ENCODE results near the gene AZGP1. TPM values are rescaled to one million over a fixed set of nuclear protein-coding genes. Genes with fewer than 3 reads are reported as not detected.
"Not testable (repeated sequence)": the region's sequence is repeated elsewhere in the genome, so short reads cannot be mapped to it uniquely, and the experiment has no call there.

The AZGP1 gene
- polyA plus RNA-seq, 1 of the 3 experiments (the other 2 are of a cell fraction): not detected

DNA sequence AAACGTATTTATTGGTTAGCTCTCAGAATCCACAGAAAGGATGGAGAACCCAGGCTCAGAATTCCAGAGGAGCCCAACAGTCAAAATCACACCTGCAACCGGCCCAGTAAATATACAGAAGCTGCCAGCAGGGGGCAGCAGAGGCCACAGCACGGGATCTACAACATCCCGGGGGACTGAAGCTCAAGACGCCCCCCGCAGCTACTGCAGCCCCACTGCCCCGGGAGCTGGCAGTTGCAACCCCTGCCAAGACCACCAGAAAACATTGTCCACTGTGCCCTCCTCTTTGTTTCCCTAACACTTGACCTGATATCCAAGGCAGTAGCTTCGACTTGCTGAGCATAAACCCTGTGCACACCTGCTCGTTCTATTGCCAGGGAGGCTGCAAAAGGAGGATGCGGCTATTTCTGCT, 4.0 kb upstream of the AZGP1 start:
- WGBS (ENCODE audit: low lambda C conversion rate): 14% methylated on average over 9 of the region's 10 CpGs

DNA sequence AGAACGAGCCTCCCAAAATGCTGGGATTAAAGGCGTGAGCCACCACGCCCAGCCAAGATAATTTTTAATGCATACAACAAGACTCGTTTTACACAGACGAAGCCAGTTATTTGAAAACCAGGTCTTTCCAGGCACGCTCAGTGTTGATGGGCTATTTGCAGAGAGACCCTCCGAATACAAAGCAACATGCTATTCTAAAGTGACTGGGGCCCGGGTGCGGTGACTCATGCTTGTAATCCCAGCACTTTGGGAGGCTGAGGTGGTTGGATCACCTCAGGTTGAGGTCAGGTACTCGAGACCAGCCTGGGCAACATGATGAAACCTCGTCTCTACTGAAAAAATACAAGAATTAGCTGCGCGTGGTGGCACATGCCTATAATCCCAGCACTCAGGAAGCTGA, 795 bp upstream of the AZGP1 start:
- Histone ChIP-seq H2AFZ (ENCODE audit: low read depth) (no peak overlapping the region), H3K27me3 (ENCODE audit: insufficient read depth) (peaks cover 24% of the 10 kb centered on the region; the same call in 1 of the 2 replicates), H3K27ac (ENCODE audit: low read depth in 2 of 2, low read length in 1 of 2) (no peak overlapping the region), H4K20me1 (ENCODE audit: insufficient read depth) (no peaks in the 10 kb centered on the region), H3K9me3 (no peaks in the 10 kb centered on the region), H3K79me2 (ENCODE audit: insufficient read depth) (no peaks in the 10 kb centered on the region), H3K9me2 (no peaks in the 10 kb centered on the region), H3K9ac (no peak overlapping the region), H3K4me2 (no peak overlapping the region), H3K4me3 (ENCODE audit: low read depth in 2 of 2, low read length in 1 of 2) (no peak overlapping the region), H3F3A (replicated peaks; ENCODE audit: insufficient read depth) (no peaks in the 10 kb centered on the region), H3K36me3 (replicated peaks in 1 of 2; ENCODE audit: control insufficient read depth in 1 of 2, insufficient read depth in 2 of 2, low read length in 1 of 2) (no peaks in the 10 kb centered on the region), H3K4me1 (ENCODE audit: control insufficient read depth in 1 of 2, insufficient read depth in 2 of 2, low read depth in 1 of 2, low read length in 1 of 2) (no peaks in the 10 kb centered on the region; a peak in 1 of 4 replicates)
- DNase-seq: no peak
- ChIA-PET CTCF (interaction anchor here (0.6 to 6.5 kb wide), 5 partner anchors 15 to 461 kb away, joined by 3 to 103 read pairs (median 5); no protein-coding TSS in a partner anchor), POLR2A (no interaction called here)
- TF ChIP-seq GATA2 (CRISPR knock-in tag; IDR thresholded peaks at IDR 0.05) (no peak), TEAD4 (IDR thresholded peaks at IDR 0.05; ENCODE audit: borderline replicate concordance, insufficient read depth) (no peak), RAD21 (IDR thresholded peaks at IDR 0.05; ENCODE audit: low read length) (no peak), EP300 (IDR thresholded peaks at IDR 0.05; ENCODE audit: borderline replicate concordance in 1 of 2, low read depth in 1 of 2, low read length in 1 of 2) (no peak), CHD2 (IDR thresholded peaks at IDR 0.05; ENCODE audit: low read length, partially characterized antibody) (no peak), RFX5 (IDR thresholded peaks at IDR 0.05; ENCODE audit: low read length) (no peak), NFIC (IDR thresholded peaks at IDR 0.05; ENCODE audit: borderline replicate concordance) (no peak), YY1 (IDR thresholded peaks at IDR 0.05; ENCODE audit: low read depth) (no peak), TAF1 (IDR thresholded peaks at IDR 0.05; ENCODE audit: borderline replicate concordance, low read depth, low read length) (no peak)
- 34% methylated on average over 13 of the region's 13 CpGs for WGBS (ENCODE audit: low lambda C conversion rate)

More for the DNA sequence above, 4.0 kb upstream of the AZGP1 start:
- H3K4me3 ChIP-seq (ENCODE audit: low read depth in 2 of 2, low read length in 1 of 2); H3K9ac ChIP-seq; H4K20me1 ChIP-seq (ENCODE audit: insufficient read depth); H3K9me3 ChIP-seq; H3F3A ChIP-seq (replicated peaks; ENCODE audit: insufficient read depth); H3K36me3 ChIP-seq (replicated peaks in 1 of 2; ENCODE audit: control insufficient read depth in 1 of 2, insufficient read depth in 2 of 2, low read length in 1 of 2); H3K4me2 ChIP-seq; H3K27ac ChIP-seq (ENCODE audit: low read depth in 2 of 2, low read length in 1 of 2); H3K79me2 ChIP-seq (ENCODE audit: insufficient read depth); H3K4me1 ChIP-seq (ENCODE audit: control insufficient read depth in 1 of 2, insufficient read depth in 2 of 2, low read depth in 1 of 2, low read length in 1 of 2); H2AFZ ChIP-seq (ENCODE audit: low read depth); H3K9me2 ChIP-seq; POLR2A ChIA-PET; DNase-seq: not testable (repeated sequence)
- TF ChIP-seq RAD21 (IDR thresholded peaks at IDR 0.05; ENCODE audit: low read length): peak; percentile 56
- TF ChIP-seq, protein P1, sequence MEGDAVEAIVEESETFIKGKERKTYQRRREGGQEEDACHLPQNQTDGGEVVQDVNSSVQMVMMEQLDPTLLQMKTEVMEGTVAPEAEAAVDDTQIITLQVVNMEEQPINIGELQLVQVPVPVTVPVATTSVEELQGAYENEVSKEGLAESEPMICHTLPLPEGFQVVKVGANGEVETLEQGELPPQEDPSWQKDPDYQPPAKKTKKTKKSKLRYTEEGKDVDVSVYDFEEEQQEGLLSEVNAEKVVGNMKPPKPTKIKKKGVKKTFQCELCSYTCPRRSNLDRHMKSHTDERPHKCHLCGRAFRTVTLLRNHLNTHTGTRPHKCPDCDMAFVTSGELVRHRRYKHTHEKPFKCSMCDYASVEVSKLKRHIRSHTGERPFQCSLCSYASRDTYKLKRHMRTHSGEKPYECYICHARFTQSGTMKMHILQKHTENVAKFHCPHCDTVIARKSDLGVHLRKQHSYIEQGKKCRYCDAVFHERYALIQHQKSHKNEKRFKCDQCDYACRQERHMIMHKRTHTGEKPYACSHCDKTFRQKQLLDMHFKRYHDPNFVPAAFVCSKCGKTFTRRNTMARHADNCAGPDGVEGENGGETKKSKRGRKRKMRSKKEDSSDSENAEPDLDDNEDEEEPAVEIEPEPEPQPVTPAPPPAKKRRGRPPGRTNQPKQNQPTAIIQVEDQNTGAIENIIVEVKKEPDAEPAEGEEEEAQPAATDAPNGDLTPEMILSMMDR (IDR thresholded peaks at IDR 0.05): peak; percentile 94
- TF ChIP-seq SMC3 (IDR thresholded peaks at IDR 0.05; ENCODE audit: low read depth, low read length): peak; percentile 28; the same call in 1 of the 2 replicates
- CTCF ChIA-PET: interaction anchor here (0.6 to 6.5 kb wide), 38 partner anchors 12 to 923 kb away, joined by 3 to 103 read pairs (median 4); partner anchors contain the start of genes GJC3, TRIM4 and ZKSCAN1
- peaks cover 46% of the 10 kb centered on the region for H3K27me3 ChIP-seq (ENCODE audit: insufficient read depth)

Data from SK-N-SH (cell line).